Measurements from ENCODE around the gene QRICH1. TPM values are rescaled to one million over a fixed set of nuclear protein-coding genes. Genes with fewer than 3 reads are reported as not detected.

QRICH1 gene
- polyA plus RNA-seq, 1 of the 3 experiments (the other 2 are of a cell fraction) = 58.5 TPM

- Histone ChIP-seq H3K9ac (no peak overlapping the region), H3K79me2 (ENCODE audit: insufficient read depth) (peaks cover 19% of the 10 kb centered on the region), H4K20me1 (ENCODE audit: insufficient read depth) (no peaks in the 10 kb centered on the region), H3K4me1 (ENCODE audit: control insufficient read depth in 1 of 2, insufficient read depth in 2 of 2, low read depth in 1 of 2, low read length in 1 of 2) (peaks cover 0 to 3% of the 10 kb centered on the region in 2 experiments; a peak in 1 of 4 replicates), H3K27ac (ENCODE audit: low read depth in 2 of 2, low read length in 1 of 2) (no peak overlapping the region), H3K4me3 (ENCODE audit: low read depth in 2 of 2, low read length in 1 of 2) (peak overlapping the region in 1 of 2 experiments; percentile 63; a peak in 1 of 4 replicates), H3F3A (replicated peaks; ENCODE audit: insufficient read depth) (peaks cover 11% of the 10 kb centered on the region), H3K9me3 (no peaks in the 10 kb centered on the region), H3K9me2 (no peaks in the 10 kb centered on the region), H3K36me3 (replicated peaks in 1 of 2; ENCODE audit: control insufficient read depth in 1 of 2, insufficient read depth in 2 of 2, low read length in 1 of 2) (no peaks in the 10 kb centered on the region), H2AFZ (ENCODE audit: low read depth) (no peak overlapping the region), H3K4me2 (peak overlapping the region; percentile 71; the same call in 1 of the 2 replicates), H3K27me3 (ENCODE audit: insufficient read depth) (no peaks in the 10 kb centered on the region)
- ChIA-PET POLR2A (interaction anchor here (0.7 to 0.8 kb wide), 3 partner anchors 15 to 29 kb away, joined by 3 read pairs; partner anchors contain the start of gene WDR6), CTCF (interaction anchor here (0.6 to 7.3 kb wide), 6 partner anchors 25 to 457 kb away, joined by 3 to 114 read pairs (median 4); partner anchors contain the start of genes DALRD3, IMPDH2 and NDUFAF3)
- TF ChIP-seq ELF1 (IDR thresholded peaks at IDR 0.05) (no peak), NRF1 (IDR thresholded peaks at IDR 0.05; ENCODE audit: low read depth, low read length) (no peak), JUND (IDR thresholded peaks at IDR 0.05) (no peak), USF1 (IDR thresholded peaks at IDR 0.05; ENCODE audit: borderline replicate concordance, low read depth) (no peak), RFX5 (IDR thresholded peaks at IDR 0.05; ENCODE audit: low read length) (no peak), CHD2 (IDR thresholded peaks at IDR 0.05; ENCODE audit: low read length, partially characterized antibody) (no peak), NFIC (IDR thresholded peaks at IDR 0.05; ENCODE audit: borderline replicate concordance) (no peak), ZBTB33 (IDR thresholded peaks at IDR 0.05; ENCODE audit: borderline replicate concordance, low read depth) (no peak), GATA2 (CRISPR knock-in tag; IDR thresholded peaks at IDR 0.05) (no peak), MEF2A (IDR thresholded peaks at IDR 0.05; ENCODE audit: borderline replicate concordance, low read depth) (no peak), TCF12 (IDR thresholded peaks at IDR 0.05) (no peak), MXI1 (IDR thresholded peaks at IDR 0.05; ENCODE audit: low read depth, low read length) (no peak), EP300 (IDR thresholded peaks at IDR 0.05; ENCODE audit: borderline replicate concordance in 1 of 2, low read depth in 1 of 2, low read length in 1 of 2) (no peak), TAF1 (IDR thresholded peaks at IDR 0.05; ENCODE audit: borderline replicate concordance, low read depth, low read length) (no peak), RCOR1 (IDR thresholded peaks at IDR 0.05; ENCODE audit: low read length) (no peak)
- TF ChIP-seq, protein P1, sequence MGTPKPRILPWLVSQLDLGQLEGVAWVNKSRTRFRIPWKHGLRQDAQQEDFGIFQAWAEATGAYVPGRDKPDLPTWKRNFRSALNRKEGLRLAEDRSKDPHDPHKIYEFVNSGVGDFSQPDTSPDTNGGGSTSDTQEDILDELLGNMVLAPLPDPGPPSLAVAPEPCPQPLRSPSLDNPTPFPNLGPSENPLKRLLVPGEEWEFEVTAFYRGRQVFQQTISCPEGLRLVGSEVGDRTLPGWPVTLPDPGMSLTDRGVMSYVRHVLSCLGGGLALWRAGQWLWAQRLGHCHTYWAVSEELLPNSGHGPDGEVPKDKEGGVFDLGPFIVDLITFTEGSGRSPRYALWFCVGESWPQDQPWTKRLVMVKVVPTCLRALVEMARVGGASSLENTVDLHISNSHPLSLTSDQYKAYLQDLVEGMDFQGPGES (IDR thresholded peaks at IDR 0.05; ENCODE audit: low read depth, low read length) = no peak
- TF ChIP-seq, protein P2, sequence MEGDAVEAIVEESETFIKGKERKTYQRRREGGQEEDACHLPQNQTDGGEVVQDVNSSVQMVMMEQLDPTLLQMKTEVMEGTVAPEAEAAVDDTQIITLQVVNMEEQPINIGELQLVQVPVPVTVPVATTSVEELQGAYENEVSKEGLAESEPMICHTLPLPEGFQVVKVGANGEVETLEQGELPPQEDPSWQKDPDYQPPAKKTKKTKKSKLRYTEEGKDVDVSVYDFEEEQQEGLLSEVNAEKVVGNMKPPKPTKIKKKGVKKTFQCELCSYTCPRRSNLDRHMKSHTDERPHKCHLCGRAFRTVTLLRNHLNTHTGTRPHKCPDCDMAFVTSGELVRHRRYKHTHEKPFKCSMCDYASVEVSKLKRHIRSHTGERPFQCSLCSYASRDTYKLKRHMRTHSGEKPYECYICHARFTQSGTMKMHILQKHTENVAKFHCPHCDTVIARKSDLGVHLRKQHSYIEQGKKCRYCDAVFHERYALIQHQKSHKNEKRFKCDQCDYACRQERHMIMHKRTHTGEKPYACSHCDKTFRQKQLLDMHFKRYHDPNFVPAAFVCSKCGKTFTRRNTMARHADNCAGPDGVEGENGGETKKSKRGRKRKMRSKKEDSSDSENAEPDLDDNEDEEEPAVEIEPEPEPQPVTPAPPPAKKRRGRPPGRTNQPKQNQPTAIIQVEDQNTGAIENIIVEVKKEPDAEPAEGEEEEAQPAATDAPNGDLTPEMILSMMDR (IDR thresholded peaks at IDR 0.05) = no peak
- 93% methylated on average over 5 of the region's 5 CpGs for WGBS (ENCODE audit: low lambda C conversion rate)
- DNase-seq = no peak
These were observed 101.9 kb downstream of the QRICH1 start for GRCh38 chr3:48991851-48992545.

All from SK-N-SH (cell line).